ENCODE data around the gene RAB10. TPM values are rescaled to one million over a fixed set of nuclear protein-coding genes. Genes with fewer than 3 reads are reported as not detected.

RAB10 gene
- total RNA-seq, 1 donor from 2014 or later, result 192 TPM

- H3K36me3 ChIP-seq (ENCODE audit: insufficient read depth, low read length), result no peaks in the 10 kb centered on the region
- H3K27me3 Mint-ChIP-seq (ENCODE audit: low read depth, unreplicated experiment), result no peaks in the 10 kb centered on the region
- FAIRE-seq, result no peak
- no peaks in the 10 kb centered on the region for H3K79me2 ChIP-seq (ENCODE audit: insufficient read depth, low read length)
- H2AFZ ChIP-seq (ENCODE audit: low read depth, low read length), result no peak overlapping the region
- no peak overlapping the region for H3K9ac ChIP-seq (ENCODE audit: low read length)
- no peak overlapping the region for H3K27ac ChIP-seq (ENCODE audit: low read depth, low read length)
- no peaks in the 10 kb centered on the region for H3K4me1 ChIP-seq (ENCODE audit: insufficient read depth, low read length)
- H3K36me3 Mint-ChIP-seq (ENCODE audit: low read depth, unreplicated experiment), result no peaks in the 10 kb centered on the region
- no peak overlapping the region for H3K4me3 Mint-ChIP-seq (ENCODE audit: unreplicated experiment)
- H3K4me1 Mint-ChIP-seq (ENCODE audit: low read depth, unreplicated experiment), result no peaks in the 10 kb centered on the region
- no peaks in the 10 kb centered on the region for H3K9me3 ChIP-seq (ENCODE audit: insufficient read depth, low read depth, low read length)
- H3K9me3 Mint-ChIP-seq (ENCODE audit: unreplicated experiment), result no peaks in the 10 kb centered on the region
- TF ChIP-seq CTCF (IDR thresholded peaks at IDR 0.05; ENCODE audit: insufficient read depth, low read depth, low read length) (no peak), EZH2 (IDR thresholded peaks at IDR 0.05; ENCODE audit: insufficient read depth, low read length) (no peak)
- H3K27me3 ChIP-seq (ENCODE audit: insufficient read depth, low read length), result no peaks in the 10 kb centered on the region
- no peak overlapping the region for H3K4me3 ChIP-seq (ENCODE audit: insufficient read depth, low read depth, low read length)
- no peak for DNase-seq (ENCODE audit: low read depth)
- no peak overlapping the region for H3K4me2 ChIP-seq (ENCODE audit: low read length)
- H4K20me1 ChIP-seq (ENCODE audit: insufficient read depth, low read length), result no peaks in the 10 kb centered on the region
- H3K27ac Mint-ChIP-seq (ENCODE audit: unreplicated experiment), result no peak overlapping the region
Measured at GRCh38 chr2:25991965-25992364, 41.9 kb upstream of the RAB10 start.

DNA sequence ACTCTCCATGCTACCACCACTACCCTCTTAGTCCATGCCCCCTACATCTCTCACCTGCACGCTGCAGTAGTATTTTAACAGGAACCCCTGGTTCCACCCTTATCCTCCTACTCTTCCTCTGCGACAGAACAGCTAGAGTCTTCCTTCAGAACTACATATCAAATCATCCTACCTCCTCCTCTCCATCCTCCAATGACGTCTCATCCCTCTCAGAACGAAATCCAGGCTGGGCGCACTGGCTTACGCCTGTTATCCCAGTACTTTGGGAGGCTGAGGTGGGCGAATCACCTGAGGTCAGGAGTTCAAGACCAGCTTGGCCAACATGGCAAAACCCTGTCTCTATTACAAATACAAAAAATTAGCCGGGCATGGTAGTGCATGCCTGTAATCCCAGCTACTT lies 41.3 kb upstream of the RAB10 start:
- H3K4me3 Mint-ChIP-seq (ENCODE audit: unreplicated experiment), result no peak overlapping the region
- Histone ChIP-seq H3K27ac (ENCODE audit: low read depth, low read length) (no peak overlapping the region), H3K9ac (ENCODE audit: low read length) (no peak overlapping the region), H3K79me2 (ENCODE audit: insufficient read depth, low read length) (no peaks in the 10 kb centered on the region), H3K9me3 (ENCODE audit: insufficient read depth, low read depth, low read length) (no peaks in the 10 kb centered on the region), H3K36me3 (ENCODE audit: insufficient read depth, low read length) (no peaks in the 10 kb centered on the region), H3K4me2 (ENCODE audit: low read length) (no peak overlapping the region), H3K4me3 (ENCODE audit: insufficient read depth, low read depth, low read length) (no peak overlapping the region), H3K27me3 (ENCODE audit: insufficient read depth, low read length) (no peaks in the 10 kb centered on the region), H2AFZ (ENCODE audit: low read depth, low read length) (no peak overlapping the region), H4K20me1 (ENCODE audit: insufficient read depth, low read length) (no peaks in the 10 kb centered on the region), H3K4me1 (ENCODE audit: insufficient read depth, low read length) (peaks cover 2% of the 10 kb centered on the region)
- H3K27ac Mint-ChIP-seq (ENCODE audit: unreplicated experiment), result no peak overlapping the region
- H3K9me3 Mint-ChIP-seq (ENCODE audit: unreplicated experiment), result no peaks in the 10 kb centered on the region
- TF ChIP-seq EZH2 (IDR thresholded peaks at IDR 0.05; ENCODE audit: insufficient read depth, low read length) (no peak), CTCF (IDR thresholded peaks at IDR 0.05; ENCODE audit: insufficient read depth, low read depth, low read length) (no peak)
- DNase-seq (ENCODE audit: low read depth), result no peak
- peaks cover under 1% of the 10 kb centered on the region for H3K4me1 Mint-ChIP-seq (ENCODE audit: low read depth, unreplicated experiment)
- FAIRE-seq, result no peak
- H3K36me3 Mint-ChIP-seq (ENCODE audit: low read depth, unreplicated experiment), result no peaks in the 10 kb centered on the region
- H3K27me3 Mint-ChIP-seq (ENCODE audit: low read depth, unreplicated experiment), result no peaks in the 10 kb centered on the region

GRCh38 chr2:25993049-25993448 lies 40.8 kb upstream of the RAB10 start:
- no peak overlapping the region for H3K27ac ChIP-seq (ENCODE audit: low read depth, low read length)
- peaks cover 3% of the 10 kb centered on the region for H3K4me1 ChIP-seq (ENCODE audit: insufficient read depth, low read length)
- no peaks in the 10 kb centered on the region for H3K79me2 ChIP-seq (ENCODE audit: insufficient read depth, low read length)
- H3K36me3 Mint-ChIP-seq (ENCODE audit: low read depth, unreplicated experiment), result no peaks in the 10 kb centered on the region
- TF ChIP-seq CTCF (IDR thresholded peaks at IDR 0.05; ENCODE audit: insufficient read depth, low read depth, low read length), result no peak
- no peak for TF ChIP-seq EZH2 (IDR thresholded peaks at IDR 0.05; ENCODE audit: insufficient read depth, low read length)
- no peak for DNase-seq (ENCODE audit: low read depth)
- H3K36me3 ChIP-seq (ENCODE audit: insufficient read depth, low read length), result no peaks in the 10 kb centered on the region
- H3K27me3 ChIP-seq (ENCODE audit: insufficient read depth, low read length), result no peaks in the 10 kb centered on the region
- H3K9ac ChIP-seq (ENCODE audit: low read length), result no peak overlapping the region
- no peaks in the 10 kb centered on the region for H4K20me1 ChIP-seq (ENCODE audit: insufficient read depth, low read length)
- H3K4me3 Mint-ChIP-seq (ENCODE audit: unreplicated experiment), result no peak overlapping the region
- H3K4me1 Mint-ChIP-seq (ENCODE audit: low read depth, unreplicated experiment), result peaks cover 4% of the 10 kb centered on the region
- H3K9me3 Mint-ChIP-seq (ENCODE audit: unreplicated experiment), result no peaks in the 10 kb centered on the region
- H3K9me3 ChIP-seq (ENCODE audit: insufficient read depth, low read depth, low read length), result no peaks in the 10 kb centered on the region
- no peak overlapping the region for H3K27ac Mint-ChIP-seq (ENCODE audit: unreplicated experiment)
- FAIRE-seq, result no peak
- no peaks in the 10 kb centered on the region for H3K27me3 Mint-ChIP-seq (ENCODE audit: low read depth, unreplicated experiment)
- no peak overlapping the region for H3K4me3 ChIP-seq (ENCODE audit: insufficient read depth, low read depth, low read length)
- H2AFZ ChIP-seq (ENCODE audit: low read depth, low read length), result no peak overlapping the region
- H3K4me2 ChIP-seq (ENCODE audit: low read length), result no peak overlapping the region

All from astrocyte (in vitro differentiated cells and primary cell).